Adrenal gland (tissue), 5 donors: ENCODE results near the gene PDLIM5.

Source experiments
- CTCF ChIP-seq, 6 experiments: fragments of 450-650 bp in 4 of 6; fragments of 200-600 bp in 2 of 6; sonication (generic) in 1 of 6; IDR thresholded peaks; 1 replicate in 5 of 6; 2 replicates in 1 of 6; pipeline versions ENCODE4 v1.5.1 to v1.8.0; 2016 to 2021; ENCODE audit warnings: antibody characterized with exemption in 6 of 6, mild to moderate bottlenecking in 2 of 6, moderate library complexity in 1 of 6
- POLR2A ChIP-seq, 2 donors: fragments of 450-650 bp; IDR thresholded peaks; one replicate each; pipeline ENCODE4 v1.6.1; 2017; ENCODE audit warnings: antibody characterized with exemption in 2 of 2, mild to moderate bottlenecking in 2 of 2, moderate library complexity in 1 of 2
- donor health status: DM: no; HTN: no; CAD: no.

DNA sequence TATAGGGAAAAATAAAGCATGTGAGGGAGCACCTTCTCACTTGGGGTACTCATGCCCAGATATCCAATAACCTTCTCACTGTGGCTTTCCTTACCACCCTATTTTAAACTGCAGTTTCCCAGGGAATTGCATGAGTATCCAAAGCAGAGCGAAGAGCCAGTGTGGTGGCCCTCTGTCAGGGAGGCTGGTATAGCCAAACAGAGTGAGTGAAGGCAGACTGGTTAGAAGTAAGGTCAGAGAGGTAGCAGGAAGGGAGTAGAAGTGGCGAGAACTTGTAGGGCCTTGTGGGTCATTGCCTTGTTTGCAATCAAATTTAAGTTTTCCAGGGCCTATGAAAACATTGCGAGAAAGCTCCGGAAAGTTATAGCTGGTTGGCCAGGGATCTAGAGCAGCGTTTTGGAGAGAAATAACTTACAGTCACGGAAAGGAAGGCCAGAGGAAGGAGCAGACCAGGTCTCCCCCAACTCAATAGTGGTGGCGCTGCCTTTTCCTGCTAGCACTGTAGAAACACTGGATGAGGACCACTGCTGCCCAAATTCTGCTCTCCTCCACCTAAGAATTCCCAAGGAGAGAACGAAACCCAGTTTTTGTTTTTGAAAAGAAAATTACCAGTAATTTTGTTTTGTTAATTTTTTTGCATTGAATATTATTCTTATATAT, 77.2 kb downstream of the PDLIM5 start:
- TF ChIP-seq CTCF (IDR thresholded peaks at IDR 0.05): no peak
- TF ChIP-seq POLR2A (IDR thresholded peaks at IDR 0.05): no peak
